Heart left ventricle (tissue), 13 donors: Measurements from ENCODE around the gene EEF1AKMT2.

Experiments
- CTCF ChIP-seq, 12 donors: fragments of 200-600 bp; sonication (generic) in 4 of 12; IDR thresholded peaks; one replicate each; pipeline versions ENCODE4 v1.5.0 to v1.8.0; 2018 to 2022; ENCODE audit warnings: antibody characterized with exemption in 12 of 12, mild to moderate bottlenecking in 5 of 12
- POLR2A ChIP-seq, 2 donors: fragments of 450-650 bp; IDR thresholded peaks; one replicate each; pipeline ENCODE4 v1.6.1; 2017; ENCODE audit warnings: antibody characterized with exemption in 2 of 2, mild to moderate bottlenecking in 2 of 2, moderate library complexity in 2 of 2
- donor health status: ischemic (EF 13 %, LVEDD 7.1; RV severe dilation, severe dysfunction).
- donor health status: DM: no; HTN: yes; CAD: no.
- donor health status: DM: no; HTN: no; CAD: no.
- donor health status: ischemic (EF 25% LVEDD 6.9; RV normal size, moderate dysfunction).
- donor health status: ischemic (EF 25% LVEDD 5.7; RV mildly dilated, moderate dysfunction).
- donor health status: ischemic (EF 35%, LVEDD 5.7; RV mildly dilated, moderate dysfunction).
- donor health status: nonischemic (EF 11% LVEDD 7.7; RV severe dilation, severe dysfunction).
- donor health status: DM: yes; HTN: yes; CAD: no.
- donor health status: PGD.
- donor health status: ischemic (EF 29% LVEDD 5.4; RV normal size, mild dysfunction).
- donor health status: nonischemic (EF 23%, LVEDD 6.1; RV moderate dilation, normal function).

GRCh38 chr10:124736491-124737136, 55.1 kb downstream of the EEF1AKMT2 start:
- TF ChIP-seq CTCF (IDR thresholded peaks at IDR 0.05) (peak in 4 of 12 donors; percentile 21 to 35 (median 28)), POLR2A (IDR thresholded peaks at IDR 0.05) (no peak)
